RCC 7860 (cell line): ENCODE data around the gene FRMD8.

Experiments
- DNase-seq: peaks from one replicate; pipeline ENCODE4 v3.0.0-alpha.2; 2015; ENCODE audit warnings: low spot score
- FAIRE-seq: peaks from 2 replicates; lab custom pipeline; 2012; peaks lifted over from hg19 to GRCh38; lab: Jason Lieb, UNC

FRMD8 gene

DNA sequence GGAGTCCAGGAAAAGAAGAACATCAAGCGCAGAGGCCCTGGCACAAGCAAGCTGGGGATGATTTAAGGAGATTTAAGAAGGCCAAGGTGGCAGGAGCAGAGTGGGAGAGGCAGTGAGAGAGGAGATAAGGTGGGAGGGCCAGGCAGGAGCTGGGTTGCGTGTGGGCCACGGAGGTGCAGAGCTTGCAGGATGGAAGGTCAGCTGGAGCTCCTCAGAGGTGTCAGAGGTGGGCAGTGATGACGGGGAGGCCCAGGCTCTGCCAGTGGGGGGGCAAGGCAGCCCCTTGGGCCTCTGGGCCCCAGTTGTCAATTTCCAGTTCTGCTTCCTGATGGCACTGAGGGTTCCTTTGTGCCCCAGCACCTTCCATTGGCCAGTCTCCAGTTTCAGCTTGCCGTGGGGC lies 6.5 kb downstream of the FRMD8 start:
- FAIRE-seq = no peak
- no peak for DNase-seq

GRCh38 chr11:65393513-65394079 lies 7.2 kb downstream of the FRMD8 start:
- FAIRE-seq (no peak), DNase-seq (no peak)

DNA sequence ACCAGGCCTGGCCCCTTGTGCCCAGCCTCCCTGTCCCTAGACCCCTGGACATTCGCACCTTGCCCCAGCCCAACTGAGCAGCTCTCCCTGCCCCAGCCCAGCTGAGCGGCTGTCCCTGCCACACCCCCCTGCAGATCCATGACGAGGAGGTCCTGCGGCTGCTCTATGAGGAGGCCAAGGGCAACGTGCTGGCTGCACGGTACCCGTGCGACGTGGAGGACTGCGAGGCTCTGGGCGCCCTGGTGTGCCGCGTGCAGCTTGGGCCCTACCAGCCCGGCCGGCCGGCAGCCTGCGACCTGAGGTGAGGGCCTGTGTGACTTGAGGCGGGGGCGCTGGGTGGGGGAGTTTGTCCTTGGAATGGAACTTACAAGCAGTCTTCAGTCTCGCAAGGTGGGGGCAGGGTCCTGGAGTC lies 7.7 kb downstream of the FRMD8 start:
- FAIRE-seq = no peak
- DNase-seq = no peak

DNA sequence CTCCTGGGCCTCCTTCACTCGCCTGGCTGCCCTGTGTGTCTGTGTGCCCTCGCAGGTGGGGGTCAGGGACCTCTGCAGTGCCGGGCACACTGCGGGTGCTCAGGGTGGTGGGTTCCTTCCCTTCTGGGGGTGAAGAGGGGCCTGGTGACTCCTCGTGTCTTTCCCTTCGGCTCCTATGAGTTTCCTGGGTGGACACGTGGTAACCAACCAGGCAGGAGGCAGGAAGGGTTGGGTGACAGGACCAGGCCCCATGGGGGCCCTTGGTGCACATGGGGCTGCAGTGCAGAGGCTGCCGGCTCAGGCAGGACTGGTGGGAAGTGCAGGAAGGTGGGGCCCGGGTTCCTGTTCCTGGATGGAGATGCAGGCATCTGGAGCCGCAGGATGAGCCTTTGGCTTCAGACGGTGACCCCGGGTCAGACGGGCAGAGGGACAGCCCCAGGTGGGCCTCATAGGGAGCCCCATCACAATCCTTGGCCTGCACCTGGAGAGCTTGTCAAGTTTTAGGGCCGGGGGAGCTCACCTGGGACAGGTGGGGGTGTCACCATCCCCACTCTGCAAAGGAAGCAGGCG lies 9.6 kb downstream of the FRMD8 start:
- FAIRE-seq = no peak
- DNase-seq = no peak

DNA sequence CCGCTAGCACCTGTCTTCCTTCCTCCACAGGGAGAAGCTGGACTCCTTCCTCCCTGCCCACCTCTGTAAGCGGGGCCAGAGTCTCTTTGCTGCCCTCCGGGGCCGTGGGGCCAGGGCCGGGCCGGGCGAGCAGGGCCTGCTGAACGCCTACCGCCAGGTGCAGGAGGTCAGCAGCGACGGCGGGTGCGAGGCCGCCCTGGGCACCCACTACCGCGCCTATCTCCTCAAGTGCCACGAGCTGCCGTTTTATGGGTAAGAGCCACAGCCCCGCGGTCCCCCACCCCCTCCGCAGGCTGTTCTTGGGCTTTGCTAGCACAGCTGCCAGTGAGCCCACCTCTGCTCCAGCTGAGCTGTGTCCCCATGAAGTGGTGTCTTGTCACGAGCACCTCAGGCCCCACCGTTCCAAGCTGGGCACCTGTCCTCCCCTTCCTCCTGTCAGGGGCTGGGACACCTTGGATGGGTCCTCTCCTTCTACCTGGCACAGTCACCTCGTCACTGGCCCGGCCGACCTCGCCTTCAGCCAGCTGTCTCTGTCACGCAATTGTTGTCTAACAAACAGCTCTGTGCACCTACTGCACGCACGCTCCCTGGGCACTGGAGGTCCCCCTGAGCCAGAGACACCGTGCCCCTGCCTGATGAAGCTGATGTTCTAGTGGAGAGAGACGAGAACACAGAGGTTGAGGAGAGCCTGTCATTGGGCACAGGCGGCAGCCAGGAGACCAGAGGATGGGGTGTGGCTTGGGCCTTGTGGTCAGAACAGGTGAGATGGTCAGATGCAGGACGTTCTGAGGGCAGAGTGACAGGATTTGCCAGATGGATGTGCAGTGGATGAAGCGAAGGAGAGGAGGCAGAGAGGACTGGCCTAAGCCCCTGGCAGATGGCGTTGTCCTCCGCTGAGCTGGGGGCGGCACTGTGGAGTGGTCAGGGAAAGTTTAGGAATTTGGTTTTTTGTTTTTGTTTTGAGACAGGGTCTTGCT lies 10.6 kb downstream of the FRMD8 start:
- no peak for DNase-seq

DNA sequence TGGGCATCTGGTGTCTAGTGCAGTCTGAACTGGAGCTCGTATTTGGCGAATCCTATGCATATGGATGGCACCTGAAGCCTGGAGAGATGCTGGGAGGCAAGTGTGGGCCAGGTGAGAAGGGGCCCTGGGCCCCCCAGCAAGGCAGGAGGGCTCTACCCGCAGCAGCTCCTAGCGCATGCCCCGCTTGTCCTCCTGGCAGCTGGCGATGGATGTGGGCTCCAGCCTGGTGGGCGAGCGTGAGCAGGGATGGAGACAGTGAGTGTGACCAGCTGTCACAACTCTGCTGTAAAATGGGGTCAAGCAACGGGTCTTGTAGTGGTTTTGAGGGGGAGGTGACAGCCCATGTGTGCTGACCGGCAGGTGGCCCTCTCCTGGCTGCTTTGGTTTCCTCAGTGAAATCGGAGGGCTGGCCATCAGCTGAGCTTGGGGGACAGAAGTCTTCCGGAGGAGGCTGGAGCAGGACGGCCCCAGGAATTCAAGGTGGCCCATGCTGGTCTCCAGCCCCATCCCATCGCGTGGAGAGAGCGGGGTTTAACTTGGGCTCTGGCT lies 12.0 kb downstream of the FRMD8 start:
- DNase-seq (no peak), FAIRE-seq (no peak)

More for the DNA sequence above, 10.6 kb downstream of the FRMD8 start:
- no peak for FAIRE-seq

DNA sequence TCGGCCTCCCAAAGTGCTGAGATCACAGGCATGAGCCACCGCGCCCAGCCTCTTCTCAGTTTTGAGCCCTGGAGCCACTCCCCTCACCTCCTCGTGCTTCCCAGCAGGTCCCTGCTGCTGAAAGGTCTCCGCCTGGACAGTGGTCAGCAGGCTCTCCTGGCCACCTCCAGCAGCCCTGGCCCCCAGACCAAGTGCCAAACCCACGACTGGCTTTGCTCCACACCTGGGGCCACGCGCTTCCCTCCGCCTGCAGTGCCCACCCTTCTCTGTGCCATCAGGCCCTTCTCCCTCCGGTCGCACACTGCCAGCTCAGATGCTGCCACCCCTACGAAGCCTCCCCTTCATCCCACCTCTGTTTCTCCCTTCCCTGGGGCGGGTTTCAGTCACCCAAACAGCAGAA lies 12.8 kb downstream of the FRMD8 start:
- FAIRE-seq = no peak
- no peak for DNase-seq

DNA sequence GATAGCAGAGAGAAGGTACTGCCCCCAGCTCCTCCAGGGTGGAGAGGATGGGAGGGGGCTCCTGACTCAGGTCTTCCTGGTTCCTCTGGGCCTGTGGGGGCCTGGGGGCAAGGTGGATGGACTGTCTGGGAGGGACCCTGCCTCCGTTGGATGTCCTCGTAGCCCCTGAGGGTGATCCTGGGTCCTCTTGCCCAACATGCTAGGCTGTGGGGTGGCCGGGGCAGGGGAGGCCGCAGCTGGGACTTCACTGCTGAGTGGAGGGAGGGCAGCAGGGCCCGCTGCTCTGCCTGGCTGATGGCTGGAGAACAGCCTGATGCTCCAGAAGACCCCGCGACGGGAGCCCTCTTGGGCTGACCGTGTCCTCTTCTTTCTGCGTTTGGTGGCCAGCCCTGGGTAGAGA lies 13.4 kb downstream of the FRMD8 start:
- no peak for DNase-seq
- no peak for FAIRE-seq

GRCh38 chr11:65400307-65401072 lies 14.1 kb downstream of the FRMD8 start:
- DNase-seq = no peak
- FAIRE-seq = no peak

DNA sequence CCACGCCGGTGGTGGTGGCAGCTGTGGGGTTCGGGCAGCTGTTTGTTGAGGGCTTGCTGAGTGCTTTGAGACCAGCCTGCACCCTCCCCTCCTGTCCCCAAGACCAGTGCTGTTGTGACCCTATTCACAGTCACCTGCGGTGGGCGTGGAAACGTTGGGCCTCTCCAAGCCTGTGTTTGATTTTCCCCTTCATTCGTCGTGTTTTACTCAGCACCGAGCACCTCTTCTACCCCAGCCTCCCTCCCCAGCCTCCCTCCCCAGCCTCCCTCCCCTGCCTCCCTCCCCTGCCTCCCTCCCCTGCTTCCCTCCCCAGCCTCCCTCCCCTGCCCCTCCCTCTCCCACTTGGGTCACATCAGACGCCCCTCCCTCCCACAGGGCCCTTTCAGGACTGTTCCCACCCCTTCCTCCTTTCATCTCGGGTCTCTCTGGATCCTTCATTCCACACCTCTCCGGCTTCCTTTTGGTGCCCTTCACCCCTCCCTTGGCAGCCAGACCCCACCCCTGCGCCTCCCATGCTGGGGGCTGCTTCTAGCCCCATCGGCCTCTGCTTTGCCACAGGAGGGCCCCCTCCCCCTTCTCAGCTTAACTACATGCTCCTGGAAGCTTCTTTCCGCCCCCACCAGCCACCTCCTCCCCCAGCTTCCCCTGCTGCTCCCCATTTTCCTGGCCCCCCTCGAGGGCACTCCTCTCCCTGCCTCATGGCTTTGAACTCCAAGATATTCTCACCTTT lies 14.8 kb downstream of the FRMD8 start:
- DNase-seq (no peak), FAIRE-seq (no peak)

GRCh38 chr11:65401803-65402248 lies 15.4 kb downstream of the FRMD8 start:
- DNase-seq (no peak), FAIRE-seq (no peak)

DNA sequence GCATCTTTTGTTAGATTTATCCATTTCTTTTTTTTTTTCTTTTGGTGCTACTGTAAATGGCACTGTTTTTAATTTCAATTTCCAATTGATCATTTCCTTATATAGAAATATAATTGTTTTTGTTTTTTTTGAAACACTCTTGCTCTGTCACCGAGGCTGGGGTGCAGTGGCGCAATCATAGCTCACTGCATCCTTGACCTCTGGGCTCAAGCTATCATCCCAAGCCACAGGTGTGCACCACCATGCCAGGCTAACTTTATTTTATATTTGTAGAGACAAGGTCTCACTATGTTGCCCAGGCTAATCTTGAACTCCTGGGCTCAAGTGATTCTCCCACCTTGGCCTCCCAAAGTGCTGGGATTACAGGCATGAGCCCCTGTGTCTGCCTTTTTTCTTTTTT lies 16.4 kb downstream of the FRMD8 start:
- no peak for DNase-seq
- FAIRE-seq = no peak

DNA sequence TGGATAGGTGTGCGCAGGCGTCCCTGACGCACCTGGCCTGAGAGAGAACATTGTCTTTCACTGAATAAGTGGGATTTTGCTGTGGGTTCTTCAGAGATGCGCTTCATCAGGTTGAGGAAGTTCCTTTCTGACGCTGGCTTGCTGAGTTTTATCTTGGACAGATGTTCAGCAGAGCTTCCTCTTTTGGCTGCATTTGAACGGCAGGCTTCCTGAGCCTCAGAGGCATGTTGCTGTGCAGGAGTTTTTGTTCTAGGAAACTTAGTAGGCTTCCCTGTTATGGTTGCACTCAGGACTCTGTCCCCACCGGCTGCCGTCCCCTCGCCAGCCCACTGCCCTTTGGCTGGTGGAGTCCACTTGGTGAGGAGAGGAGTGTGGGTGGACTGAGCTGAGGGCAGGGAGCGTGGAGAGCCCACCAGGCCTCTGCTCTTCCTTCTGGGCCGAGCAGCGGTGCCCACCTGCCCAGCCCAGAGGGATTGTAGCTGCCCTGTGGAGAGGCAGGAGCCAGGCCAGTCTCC lies 17.2 kb downstream of the FRMD8 start:
- FAIRE-seq (no peak), DNase-seq (no peak)

DNA sequence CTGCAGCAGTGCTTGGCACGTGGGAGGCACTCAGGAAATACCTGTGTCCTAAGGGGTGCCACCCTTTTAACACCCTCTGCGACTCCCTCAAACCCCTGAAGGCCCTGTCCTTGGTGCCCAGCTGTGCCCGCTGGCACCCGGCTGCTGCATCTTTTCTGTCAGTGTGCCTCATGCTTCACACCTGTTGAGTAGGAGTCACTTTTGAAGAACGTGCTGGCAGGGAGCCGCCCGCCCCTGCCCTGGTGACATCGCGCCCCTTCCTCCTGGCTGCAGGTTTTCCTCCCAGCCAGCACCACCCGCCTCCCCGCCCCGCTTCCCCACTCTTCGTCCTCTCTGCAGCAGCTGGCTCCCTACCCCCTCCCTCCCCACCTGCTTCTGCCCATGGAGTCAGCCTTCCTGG lies 17.8 kb downstream of the FRMD8 start:
- FAIRE-seq = no peak
- no peak for DNase-seq

DNA sequence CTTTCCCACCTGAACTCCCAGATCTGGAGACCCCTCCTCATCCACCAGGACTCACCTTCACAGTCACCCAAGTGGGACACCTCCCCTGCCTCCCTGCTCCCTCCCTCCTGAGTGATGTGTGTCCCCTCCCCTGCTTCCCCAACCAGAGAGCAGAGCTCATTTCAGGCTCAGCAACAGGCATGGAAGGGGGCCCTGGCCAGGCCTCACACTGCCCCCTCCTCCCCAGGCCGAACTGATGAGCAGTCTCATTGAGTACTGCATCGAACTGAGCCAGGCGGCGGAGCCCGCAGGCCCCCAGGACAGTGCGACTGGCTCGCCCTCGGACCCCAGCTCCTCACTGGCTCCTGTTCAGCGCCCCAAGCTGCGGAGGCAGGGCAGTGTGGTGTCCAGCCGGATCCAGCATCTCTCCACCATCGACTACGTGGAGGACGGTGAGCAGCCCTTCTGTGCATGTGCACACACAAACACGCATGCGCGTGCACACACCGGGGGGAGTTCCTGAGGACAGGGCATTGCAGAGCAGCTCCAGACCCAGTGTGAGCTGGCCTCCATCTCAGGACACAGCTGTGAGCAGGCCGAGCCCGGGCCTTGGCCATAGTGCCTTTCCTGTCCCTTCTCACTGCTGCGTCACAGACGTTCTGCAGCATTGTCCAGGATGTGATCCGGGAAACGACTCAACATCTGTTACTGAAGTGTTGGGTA lies 18.4 kb downstream of the FRMD8 start:
- FAIRE-seq = no peak
- no peak for DNase-seq

GRCh38 chr11:65410936-65411680 lies 24.7 kb downstream of the FRMD8 start:
- FAIRE-seq (no peak), DNase-seq (no peak)

DNA sequence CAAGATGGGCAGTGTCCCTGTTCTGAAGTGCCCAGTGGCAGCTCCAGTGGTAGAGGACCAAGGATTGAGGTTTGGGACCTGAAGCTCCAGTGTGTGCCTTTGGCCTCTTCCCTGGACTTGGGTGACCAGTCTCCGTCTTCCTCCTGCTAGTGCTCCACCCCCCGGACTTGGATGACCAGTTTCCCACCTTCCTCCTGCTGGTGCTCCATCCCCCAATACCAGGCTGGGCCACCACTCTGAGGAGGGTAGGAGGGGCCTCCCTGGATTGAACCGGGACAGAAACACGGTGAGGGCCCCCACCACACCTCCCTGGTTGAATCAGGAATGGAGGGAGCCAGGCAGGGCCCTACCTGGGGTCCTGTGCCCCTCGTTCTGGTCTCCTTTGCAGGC lies 25.2 kb downstream of the FRMD8 start:
- FAIRE-seq (no peak), DNase-seq (no peak)

- FAIRE-seq (no peak), DNase-seq (no peak)
These were observed 26.0 kb downstream of the FRMD8 start for GRCh38 chr11:65412271-65413076.
